ENCODE measurements around the gene MCM3. TPM values are rescaled to one million over a fixed set of nuclear protein-coding genes. Genes with fewer than 3 reads are reported as not detected.

Gene MCM3
- total and polyA plus RNA-seq, 5 donors = 17.7 to 31.4 (median 23.1) TPM

- Histone ChIP-seq H3K4me1 (ENCODE audit: control insufficient read depth, insufficient read depth, low read length) (peaks cover 2% of the 10 kb centered on the region), H3K4me3 (ENCODE audit: low read length) (no peak overlapping the region), H3K9me3 (ENCODE audit: control insufficient read depth, low read length) (no peaks in the 10 kb centered on the region), H3K27ac (ENCODE audit: low read length) (no peak overlapping the region), H3K27me3 (ENCODE audit: control insufficient read depth, insufficient read depth) (no peaks in the 10 kb centered on the region)
- ATAC-seq = no peak
- 39% methylated on average over 4 of the region's 4 CpGs for WGBS
- DNase-seq = no peak
- intact Hi-C loops (cut with DNase I) = no loop called here
Measured at GRCh38 chr6:52317841-52318581, 33.5 kb upstream of the MCM3 start.

DNA sequence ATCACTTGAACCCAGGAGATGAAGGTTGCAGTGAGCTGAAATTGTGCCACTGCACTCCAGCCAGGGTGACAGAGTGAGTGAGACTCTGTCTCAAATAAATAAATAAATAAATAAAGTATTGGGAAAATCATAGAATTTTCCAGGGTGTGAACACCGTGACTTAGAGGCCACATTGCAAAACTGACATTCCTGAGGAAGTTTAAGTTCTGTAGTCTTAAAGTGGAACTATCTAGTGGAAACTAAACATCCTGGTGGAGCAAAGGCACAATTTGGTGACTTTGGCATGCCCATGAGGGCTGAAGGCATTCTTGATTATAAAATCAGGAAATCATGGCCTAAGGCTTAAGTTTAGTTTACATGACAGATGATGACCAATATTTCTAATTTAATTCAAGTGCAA is 32.7 kb upstream of the MCM3 start:
- Histone ChIP-seq H3K9me3 (ENCODE audit: control insufficient read depth, low read length) (no peaks in the 10 kb centered on the region), H3K4me1 (ENCODE audit: control insufficient read depth, insufficient read depth, low read length) (peaks cover 2% of the 10 kb centered on the region), H3K27ac (ENCODE audit: low read length) (no peak overlapping the region), H3K4me3 (ENCODE audit: low read length) (no peak overlapping the region), H3K27me3 (ENCODE audit: control insufficient read depth, insufficient read depth) (no peaks in the 10 kb centered on the region)
- ATAC-seq (no peak), DNase-seq (no peak)
- intact Hi-C loops (cut with DNase I) = no loop called here
- 74% methylated on average over 1 of the region's 1 CpG for WGBS

- no peaks in the 10 kb centered on the region for H3K27me3 ChIP-seq (ENCODE audit: control insufficient read depth, insufficient read depth)
- no peaks in the 10 kb centered on the region for H3K9me3 ChIP-seq (ENCODE audit: control insufficient read depth, low read length)
- no peak for ATAC-seq
- H3K27ac ChIP-seq (ENCODE audit: low read length) = no peak overlapping the region
- H3K4me1 ChIP-seq (ENCODE audit: control insufficient read depth, insufficient read depth, low read length) = peaks cover 2% of the 10 kb centered on the region
- intact Hi-C loops (cut with DNase I) = no loop called here
- DNase-seq = no peak
- WGBS = 96% methylated on average over 2 of the region's 2 CpGs
- H3K4me3 ChIP-seq (ENCODE audit: low read length) = no peak overlapping the region
Measured at GRCh38 chr6:52314752-52315151, 30.2 kb upstream of the MCM3 start.

DNA sequence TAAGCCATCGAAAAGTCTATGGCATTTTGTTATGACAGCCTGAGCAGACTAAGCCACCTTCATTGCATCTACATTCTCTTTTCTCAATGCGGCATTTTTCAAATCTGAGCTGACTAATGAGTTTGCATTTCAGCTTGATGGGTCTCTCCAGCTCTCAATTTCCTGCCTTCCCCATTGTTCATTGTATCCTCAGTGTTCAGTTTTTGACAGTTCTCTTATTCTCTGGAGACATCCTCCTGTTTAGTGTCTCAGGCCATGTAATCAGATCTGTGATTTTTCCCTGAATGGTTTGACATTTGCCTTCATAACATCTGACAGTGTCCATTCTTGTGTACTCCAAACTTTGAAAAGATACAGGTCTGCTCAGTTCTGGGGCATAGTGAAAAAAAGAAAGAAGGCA is 27.9 kb upstream of the MCM3 start:
- Histone ChIP-seq H3K27ac (ENCODE audit: low read length) (no peak overlapping the region), H3K27me3 (ENCODE audit: control insufficient read depth, insufficient read depth) (no peaks in the 10 kb centered on the region), H3K4me3 (ENCODE audit: low read length) (no peak overlapping the region), H3K9me3 (ENCODE audit: control insufficient read depth, low read length) (no peaks in the 10 kb centered on the region), H3K4me1 (ENCODE audit: control insufficient read depth, insufficient read depth, low read length) (no peaks in the 10 kb centered on the region)
- intact Hi-C loops (cut with DNase I) = no loop called here
- no peak for ATAC-seq
- DNase-seq = no peak
- 81% methylated on average over 2 of the region's 2 CpGs for WGBS

GRCh38 chr6:52310932-52311331 is 26.4 kb upstream of the MCM3 start:
- no peaks in the 10 kb centered on the region for H3K9me3 ChIP-seq (ENCODE audit: control insufficient read depth, low read length)
- intact Hi-C loops (cut with DNase I) = no loop called here
- H3K27me3 ChIP-seq (ENCODE audit: control insufficient read depth, insufficient read depth) = no peaks in the 10 kb centered on the region
- H3K27ac ChIP-seq (ENCODE audit: low read length) = no peak overlapping the region
- 56% methylated on average over 3 of the region's 3 CpGs for WGBS
- ATAC-seq = no peak
- H3K4me3 ChIP-seq (ENCODE audit: low read length) = no peak overlapping the region
- H3K4me1 ChIP-seq (ENCODE audit: control insufficient read depth, insufficient read depth, low read length) = peaks cover 3% of the 10 kb centered on the region
- no peak for DNase-seq

DNA sequence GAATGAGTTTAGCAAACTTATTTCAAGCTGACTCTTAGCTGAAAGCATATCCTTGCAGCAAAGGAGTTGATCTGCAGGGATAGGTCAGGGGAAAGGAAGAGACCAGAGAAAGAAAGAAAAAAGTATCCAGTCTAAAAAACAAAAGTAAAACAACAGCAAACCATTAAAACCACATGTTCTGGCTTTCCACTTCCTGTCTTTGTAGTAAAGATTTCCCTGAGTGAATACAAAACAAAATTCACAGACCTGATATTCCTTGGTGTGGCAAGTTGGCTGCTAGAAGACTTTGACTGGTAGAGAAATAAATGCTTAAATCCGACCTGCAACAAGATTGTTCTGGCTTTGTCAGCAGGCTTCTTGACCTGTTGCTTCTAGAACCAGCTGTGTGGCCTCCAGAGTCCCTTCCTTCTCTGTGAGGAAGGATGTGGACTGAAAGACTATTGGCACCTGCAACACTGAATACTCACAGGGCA is 23.4 kb upstream of the MCM3 start:
- DNase-seq (no peak), ATAC-seq (no peak)
- intact Hi-C loops (cut with DNase I) = loop anchor here in 1 of 4 donors (10.0 kb wide), 1 partner anchor 87 kb away; no protein-coding TSS in a partner anchor
- Histone ChIP-seq H3K4me1 (ENCODE audit: control insufficient read depth, insufficient read depth, low read length) (peaks cover 3% of the 10 kb centered on the region), H3K4me3 (ENCODE audit: low read length) (no peak overlapping the region), H3K9me3 (ENCODE audit: control insufficient read depth, low read length) (no peaks in the 10 kb centered on the region), H3K27ac (ENCODE audit: low read length) (no peak overlapping the region), H3K27me3 (ENCODE audit: control insufficient read depth, insufficient read depth) (no peaks in the 10 kb centered on the region)
- WGBS = 54% methylated on average over 1 of the region's 1 CpG

DNA sequence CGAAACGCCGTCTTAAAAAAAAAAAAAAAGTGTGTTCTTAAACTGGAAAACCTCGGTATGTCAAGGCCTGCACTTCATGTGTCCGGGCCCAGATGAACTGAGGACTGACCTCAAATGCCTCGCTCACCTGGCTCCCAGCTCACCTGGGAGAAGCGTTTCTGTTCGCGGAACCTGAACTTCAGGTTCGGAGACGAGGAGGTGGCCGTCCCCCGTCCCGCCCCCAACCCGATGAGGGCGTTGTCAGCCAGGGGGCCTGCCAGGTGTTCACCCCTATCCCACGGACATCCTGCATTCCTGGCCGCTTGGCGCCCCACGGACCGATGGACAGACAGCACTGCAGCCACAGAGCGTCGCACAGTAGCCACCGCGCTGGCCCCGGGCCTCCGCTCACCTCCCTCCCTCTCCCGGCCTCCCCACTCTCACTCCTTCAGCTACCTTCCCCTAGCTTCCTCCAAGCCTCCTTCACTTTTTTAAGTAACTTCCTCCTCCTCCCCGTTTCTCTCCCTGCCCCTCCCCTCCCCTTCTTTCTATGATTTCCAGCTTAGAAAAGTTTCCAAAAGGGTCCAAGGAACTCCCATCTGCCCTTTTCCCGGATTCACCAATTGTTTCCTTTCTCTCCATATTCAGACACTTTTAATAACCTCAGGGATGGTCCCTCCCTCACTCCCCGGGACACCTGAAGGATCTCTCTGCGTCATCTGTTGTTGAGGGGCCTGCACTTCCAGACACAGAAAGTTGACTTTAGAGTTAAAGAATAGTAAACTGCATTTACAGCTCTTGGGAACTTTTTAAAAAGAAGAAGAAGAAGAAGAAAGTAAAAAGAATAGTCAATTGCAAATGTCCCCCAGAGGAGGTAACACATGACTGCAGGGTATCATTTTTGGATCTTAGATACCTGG is 22.7 kb upstream of the MCM3 start:
- no peaks in the 10 kb centered on the region for H3K27me3 ChIP-seq (ENCODE audit: control insufficient read depth, insufficient read depth)
- DNase-seq (peak in 1 of 3 donors; percentile 55), ATAC-seq (peak in 1 of 2 donors; percentile 9)
- H3K4me1 ChIP-seq (ENCODE audit: control insufficient read depth, insufficient read depth, low read length) = peaks cover 3% of the 10 kb centered on the region
- H3K9me3 ChIP-seq (ENCODE audit: control insufficient read depth, low read length) = no peaks in the 10 kb centered on the region
- WGBS = 64% methylated on average over 32 of the region's 32 CpGs
- no peak overlapping the region for H3K4me3 ChIP-seq (ENCODE audit: low read length)
- intact Hi-C loops (cut with DNase I) = loop anchor here in 1 of 4 donors (10.0 kb wide), 1 partner anchor 88 kb away; no protein-coding TSS in a partner anchor
- H3K27ac ChIP-seq (ENCODE audit: low read length) = no peak overlapping the region

- intact Hi-C loops (cut with DNase I) = loop anchor here in 1 of 4 donors (10.0 kb wide), 1 partner anchor 89 kb away; no protein-coding TSS in a partner anchor
- Histone ChIP-seq H3K27ac (ENCODE audit: low read length) (no peak overlapping the region), H3K27me3 (ENCODE audit: control insufficient read depth, insufficient read depth) (no peaks in the 10 kb centered on the region), H3K4me1 (ENCODE audit: control insufficient read depth, insufficient read depth, low read length) (peaks cover 3% of the 10 kb centered on the region), H3K4me3 (ENCODE audit: low read length) (no peak overlapping the region), H3K9me3 (ENCODE audit: control insufficient read depth, low read length) (no peaks in the 10 kb centered on the region)
- ATAC-seq = peak in 1 of 2 donors; percentile 31
- WGBS = 87% methylated on average over 15 of the region's 15 CpGs
- DNase-seq = no peak
Measured at GRCh38 chr6:52305948-52306767, 21.6 kb upstream of the MCM3 start.

DNA sequence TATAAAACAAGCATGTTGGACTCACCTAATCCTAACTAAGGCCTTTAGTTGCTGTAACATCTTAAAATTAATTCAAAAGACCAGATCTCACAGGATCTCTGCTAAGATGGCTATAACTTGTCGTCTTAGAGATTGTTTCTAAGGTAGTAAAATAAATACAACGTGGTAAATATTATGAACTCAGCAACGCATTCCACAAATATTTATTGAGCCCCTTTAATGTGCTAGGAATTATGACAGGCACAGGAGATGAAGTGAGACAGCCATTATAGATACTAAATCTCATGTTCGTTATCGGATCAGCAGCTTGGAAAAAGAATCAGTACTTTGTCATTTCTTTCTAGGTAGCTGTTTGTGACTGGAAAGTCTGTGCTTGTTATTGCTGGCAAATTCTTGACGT is 20.9 kb upstream of the MCM3 start:
- peaks cover 3% of the 10 kb centered on the region for H3K4me1 ChIP-seq (ENCODE audit: control insufficient read depth, insufficient read depth, low read length)
- no peak overlapping the region for H3K27ac ChIP-seq (ENCODE audit: low read length)
- no peaks in the 10 kb centered on the region for H3K27me3 ChIP-seq (ENCODE audit: control insufficient read depth, insufficient read depth)
- H3K4me3 ChIP-seq (ENCODE audit: low read length) = no peak overlapping the region
- H3K9me3 ChIP-seq (ENCODE audit: control insufficient read depth, low read length) = no peaks in the 10 kb centered on the region
- DNase-seq = no peak
- 31% methylated on average over 6 of the region's 6 CpGs for WGBS
- intact Hi-C loops (cut with DNase I) = loop anchor here in 1 of 4 donors (10.0 kb wide), 1 partner anchor 89 kb away; no protein-coding TSS in a partner anchor
- ATAC-seq = peak in 1 of 2 donors; percentile 18

GRCh38 chr6:52304983-52305390 is 20.4 kb upstream of the MCM3 start:
- peak; percentile 73 to 81 for ATAC-seq
- no peaks in the 10 kb centered on the region for H3K9me3 ChIP-seq (ENCODE audit: control insufficient read depth, low read length)
- DNase-seq = no peak
- no peak overlapping the region for H3K27ac ChIP-seq (ENCODE audit: low read length)
- peaks cover 3% of the 10 kb centered on the region for H3K4me1 ChIP-seq (ENCODE audit: control insufficient read depth, insufficient read depth, low read length)
- no peak overlapping the region for H3K4me3 ChIP-seq (ENCODE audit: low read length)
- H3K27me3 ChIP-seq (ENCODE audit: control insufficient read depth, insufficient read depth) = no peaks in the 10 kb centered on the region
- intact Hi-C loops (cut with DNase I) = loop anchor here in 1 of 4 donors (10.0 kb wide), 1 partner anchor 90 kb away; no protein-coding TSS in a partner anchor
- 26% methylated on average over 1 of the region's 1 CpG for WGBS
